Liver (tissue), 9 donors: ENCODE data around the gene FAT1. TPM values are rescaled to one million over a fixed set of nuclear protein-coding genes. Genes with fewer than 3 reads are reported as not detected.

Experiments
- DNase-seq: peaks from one replicate; pipeline ENCODE4 v3.0.0-alpha.2; 2017; ENCODE audit warnings: low spot score
- H3K27ac ChIP-seq, 2 donors: one replicate each; pipeline ENCODE4 v1.7.0; 2013; ENCODE audit warnings: inconsistent platforms in 2 of 2, low read length in 2 of 2, control low read depth in 1 of 2, low read depth in 1 of 2, mild to moderate bottlenecking in 1 of 2
- H3K27me3 ChIP-seq, 4 donors: one replicate each; pipeline versions ENCODE4 v1.6.1 to v1.7.0; 2013; ENCODE audit warnings: low read length in 3 of 4, inconsistent platforms in 1 of 4, mild to moderate bottlenecking in 1 of 4, moderate library complexity in 1 of 4; ENCODE audit not compliant: control insufficient read depth in 4 of 4, insufficient read depth in 4 of 4
- H3K36me3 ChIP-seq, 4 donors: one replicate each; pipeline versions ENCODE4 v1.6.1 to v1.7.0; 2013; ENCODE audit warnings: low read length in 3 of 4, mild to moderate bottlenecking in 3 of 4, low read depth in 1 of 4, moderate library complexity in 1 of 4; ENCODE audit not compliant: control insufficient read depth in 4 of 4, insufficient read depth in 3 of 4
- H3K4me1 ChIP-seq, 4 donors: one replicate each; pipeline versions ENCODE4 v1.6.1 to v1.7.0; 2013; ENCODE audit warnings: low read length in 3 of 4, mild to moderate bottlenecking in 3 of 4, moderate library complexity in 1 of 4; ENCODE audit not compliant: control insufficient read depth in 4 of 4, insufficient read depth in 4 of 4
- H3K4me3 ChIP-seq, 3 donors: one replicate each; pipeline versions ENCODE4 v1.6.1 to v1.7.0; 2013; ENCODE audit warnings: low read length in 3 of 3, control low read depth in 1 of 3, low read depth in 1 of 3, mild to moderate bottlenecking in 1 of 3
- H3K9ac ChIP-seq, 2 donors: one replicate each; pipeline ENCODE4 v1.7.0; 2013; ENCODE audit warnings: low read length in 2 of 2, mild to moderate bottlenecking in 2 of 2, moderate library complexity in 2 of 2, control low read depth in 1 of 2, low read depth in 1 of 2
- H3K9me3 ChIP-seq, 4 donors: one replicate each; pipeline versions ENCODE4 v1.6.1 to v1.7.0; 2013; ENCODE audit warnings: low read length in 3 of 4; ENCODE audit not compliant: control insufficient read depth in 4 of 4
- ATF3 ChIP-seq: IDR thresholded peaks from 2 replicates; pipeline ENCODE4 v1.6.1; 2016; ENCODE audit warnings: antibody characterized with exemption
- CTCF ChIP-seq: fragments of 150-350 bp; IDR thresholded peaks from 2 replicates; pipeline ENCODE4 v1.5.1; 2017; ENCODE audit warnings: improper control_type of control experiment, low read depth, low read length; ENCODE audit not compliant: missing input control
- EGR1 ChIP-seq, 2 donors: IDR thresholded peaks; 2 replicates each; pipeline ENCODE4 v1.6.1; 2016 to 2018; ENCODE audit warnings: antibody characterized with exemption in 2 of 2, low read depth in 2 of 2
- FOXA1 ChIP-seq: IDR thresholded peaks from 2 replicates; pipeline ENCODE4 v1.6.1; 2016; ENCODE audit warnings: antibody characterized with exemption
- FOXA2 ChIP-seq: IDR thresholded peaks from 2 replicates; pipeline ENCODE4 v1.6.1; 2016; ENCODE audit warnings: antibody characterized with exemption
- GABPA ChIP-seq, 2 donors: IDR thresholded peaks in 1 of 2; conservative IDR thresholded peaks in 1 of 2; 2 replicates each; pipeline ENCODE4 v1.6.1; 2016; ENCODE audit warnings: antibody characterized with exemption in 2 of 2, mild to moderate bottlenecking in 1 of 2, moderate library complexity in 1 of 2
- HNF4A ChIP-seq, 2 donors: conservative IDR thresholded peaks; 2 replicates each; pipeline ENCODE4 v1.6.1; 2016; ENCODE audit warnings: antibody characterized with exemption in 2 of 2, mild to moderate bottlenecking in 2 of 2
- JUND ChIP-seq, 2 donors: IDR thresholded peaks; 2 replicates each; pipeline ENCODE4 v1.6.1; 2016; ENCODE audit warnings: antibody characterized with exemption in 2 of 2
- NR2F2 ChIP-seq: IDR thresholded peaks from 2 replicates; pipeline ENCODE4 v1.6.1; 2016; ENCODE audit warnings: antibody characterized with exemption
- RAD21 ChIP-seq, 2 donors: IDR thresholded peaks; 2 replicates each; pipeline ENCODE4 v1.6.1; 2016; ENCODE audit warnings: antibody characterized with exemption in 2 of 2, mild to moderate bottlenecking in 2 of 2
- REST ChIP-seq: IDR thresholded peaks from 2 replicates; pipeline ENCODE4 v1.6.1; 2016; ENCODE audit warnings: antibody characterized with exemption, mild to moderate bottlenecking
- RXRA ChIP-seq, 2 donors: IDR thresholded peaks; 2 replicates each; pipeline ENCODE4 v1.6.1; 2017 to 2018; ENCODE audit warnings: antibody characterized with exemption in 2 of 2, mild to moderate bottlenecking in 1 of 2
- SP1 ChIP-seq: IDR thresholded peaks from 2 replicates; pipeline ENCODE4 v1.6.1; 2018; ENCODE audit warnings: antibody characterized with exemption, mild to moderate bottlenecking
- TAF1 ChIP-seq: conservative IDR thresholded peaks from 2 replicates; pipeline ENCODE4 v1.6.1; 2016; ENCODE audit warnings: antibody characterized with exemption, mild to moderate bottlenecking
- YY1 ChIP-seq: IDR thresholded peaks from 2 replicates; pipeline ENCODE4 v1.6.1; 2016; ENCODE audit warnings: antibody characterized with exemption, mild to moderate bottlenecking
- ZBTB33 ChIP-seq: IDR thresholded peaks from 2 replicates; pipeline ENCODE4 v1.6.1; 2016; ENCODE audit warnings: antibody characterized with exemption
- WGBS: extraction: QIAGEN DNeasy Blood & Tissue Kit; methylation state at CpG from one replicate; pipeline ENCODE4 v1.1.7; 2013; 5-methylcytosine and 5-hydroxymethylcytosine counted together
- polyA plus RNA-seq, 2 donors: library from polyadenylated mRNA; stranded (reverse) in 1 of 2; unstranded in 1 of 2; fragments of 200-250 nt in 1 of 2; fragments of >200 nt in 1 of 2; fragmentation: Nextera tagmentation in 1 of 2; extraction: Ambion mirVana in 1 of 2; gene quantifications; one replicate each; pipeline versions ENCODE4 v1.2.1 to v1.2.3, GENCODE V29; 2013 to 2015
- total RNA-seq, 2 donors: library from RNA; depleted of rRNA; stranded (reverse); fragments of >200 nt; gene quantifications; one replicate each; pipeline ENCODE4 v1.2.3, GENCODE V29; 2014
- TF ChIP-seq, protein P1 (sequence below): IDR thresholded peaks from 2 replicates; pipeline ENCODE4 v1.6.1; 2016; ENCODE audit warnings: antibody characterized with exemption
- donor health status: healthy.
- donor health status: healthy.
- donor health status: healthy.
- donor health status: healthy.
- donor health status: healthy.

The FAT1 gene
- total and polyA plus RNA-seq, 4 donors, result 10.0 to 48.0 (median 30.0) TPM

DNA sequence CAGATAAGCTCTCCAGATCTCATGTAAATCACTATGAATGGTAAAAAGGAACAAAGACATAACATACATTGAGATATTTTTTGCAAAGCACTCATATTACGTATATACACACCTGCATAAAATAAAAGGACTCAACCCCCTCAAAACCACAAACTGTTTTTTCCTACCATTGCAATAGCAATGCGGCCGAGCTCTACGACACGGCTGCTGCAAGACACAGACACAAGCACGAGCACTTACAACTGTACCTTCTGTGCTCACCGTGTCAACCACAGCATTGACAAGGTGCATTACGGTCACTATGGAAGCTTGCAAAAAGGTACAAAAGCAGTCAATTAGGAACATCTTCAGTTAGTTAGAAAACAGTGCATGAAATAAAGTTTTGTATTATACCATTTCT lies 131.2 kb downstream of the FAT1 start:
- TF ChIP-seq EGR1 (IDR thresholded peaks at IDR 0.05; ENCODE audit: low read depth in 2 of 2), result no peak
- no peak for TF ChIP-seq JUND (IDR thresholded peaks at IDR 0.05)
- TF ChIP-seq TAF1, result no peak
- TF ChIP-seq RAD21 (IDR thresholded peaks at IDR 0.05), result no peak
- no peak for TF ChIP-seq CTCF
- TF ChIP-seq FOXA1, result no peak
- no peak for TF ChIP-seq NR2F2
- no peak for TF ChIP-seq FOXA2
- TF ChIP-seq ZBTB33, result no peak
- TF ChIP-seq SP1, result no peak
- TF ChIP-seq HNF4A (conservative IDR thresholded peaks at IDR 0.05), result no peak
- H3K9me3 ChIP-seq, result no peaks in the 10 kb centered on the region
- DNase-seq, result no peak
- H3K27me3 ChIP-seq, result no peaks in the 10 kb centered on the region
- no peak overlapping the region for H3K4me3 ChIP-seq
- WGBS, result 96% methylated on average over 8 of the region's 8 CpGs
- no peaks in the 10 kb centered on the region for H3K4me1 ChIP-seq
- H3K36me3 ChIP-seq, result peaks cover 0 to 15% (median 6%) of the 10 kb centered on the region in 4 donors
- no peak overlapping the region for H3K9ac ChIP-seq
- no peak overlapping the region for H3K27ac ChIP-seq

DNA sequence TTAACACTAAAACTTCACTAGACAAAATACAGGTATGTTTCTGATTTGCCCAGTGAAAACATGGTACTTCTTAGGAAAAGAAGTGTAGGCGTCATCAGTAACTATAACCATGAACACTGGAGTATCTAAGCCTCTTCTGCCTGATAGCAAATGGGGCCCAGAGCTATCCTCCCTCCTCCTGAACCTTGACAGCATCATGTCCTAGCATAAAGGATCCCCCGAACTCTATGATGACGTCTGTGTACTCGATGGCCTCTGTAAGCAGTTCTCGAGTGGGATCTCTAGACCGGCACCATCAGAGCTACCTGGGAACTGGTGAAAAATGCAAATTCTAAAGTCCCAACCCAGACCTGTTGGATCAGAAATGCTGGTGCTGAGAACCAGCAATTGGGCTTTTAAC lies 132.0 kb downstream of the FAT1 start:
- Histone ChIP-seq H3K27ac (no peak overlapping the region), H3K4me1 (no peaks in the 10 kb centered on the region), H3K9ac (no peak overlapping the region), H3K36me3 (peaks cover 0 to 14% (median 4%) of the 10 kb centered on the region in 4 donors), H3K4me3 (no peak overlapping the region), H3K9me3 (no peaks in the 10 kb centered on the region), H3K27me3 (no peaks in the 10 kb centered on the region)
- TF ChIP-seq RXRA (IDR thresholded peaks at IDR 0.05) (no peak), SP1 (no peak), FOXA2 (no peak), RAD21 (IDR thresholded peaks at IDR 0.05) (no peak), HNF4A (conservative IDR thresholded peaks at IDR 0.05) (no peak), ATF3 (no peak), YY1 (no peak)
- 94% methylated on average over 6 of the region's 6 CpGs for WGBS
- no peak for DNase-seq

DNA sequence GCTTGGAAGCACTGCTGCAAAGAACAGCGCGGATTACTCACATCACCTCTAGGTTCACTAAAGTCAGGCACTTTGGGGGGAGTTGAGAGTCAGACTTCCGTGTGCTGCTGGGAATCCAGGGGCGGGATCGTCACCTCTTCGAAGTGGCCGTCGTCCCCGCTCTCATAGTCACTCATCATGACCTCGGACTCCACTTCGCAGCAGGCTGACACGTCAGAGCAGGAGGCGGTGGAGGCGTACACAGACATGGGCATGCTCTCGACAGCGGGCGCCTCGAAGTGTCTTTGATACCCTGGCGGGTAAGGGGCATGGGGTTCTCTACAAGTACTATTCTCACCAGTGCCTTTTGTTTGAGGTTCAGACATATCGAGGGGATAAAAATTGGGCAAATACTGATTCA lies 135.2 kb downstream of the FAT1 start:
- peaks cover 0 to 8% (median under 1%) of the 10 kb centered on the region in 4 donors for H3K36me3 ChIP-seq
- no peak for DNase-seq
- H3K9ac ChIP-seq, result no peak overlapping the region
- no peaks in the 10 kb centered on the region for H3K27me3 ChIP-seq
- no peak overlapping the region for H3K4me3 ChIP-seq
- H3K27ac ChIP-seq, result no peak overlapping the region
- 96% methylated on average over 20 of the region's 20 CpGs for WGBS
- H3K4me1 ChIP-seq, result no peaks in the 10 kb centered on the region
- H3K9me3 ChIP-seq, result no peaks in the 10 kb centered on the region
- TF ChIP-seq HNF4A (conservative IDR thresholded peaks at IDR 0.05) (no peak), FOXA2 (no peak), GABPA (IDR thresholded peaks at IDR 0.05 in 1 of 2, conservative IDR thresholded peaks at IDR 0.05 in 1 of 2) (no peak), EGR1 (IDR thresholded peaks at IDR 0.05; ENCODE audit: low read depth in 2 of 2) (no peak), CTCF (no peak), SP1 (no peak), YY1 (no peak), RXRA (IDR thresholded peaks at IDR 0.05) (no peak), REST (no peak)
- TF ChIP-seq, protein P1, sequence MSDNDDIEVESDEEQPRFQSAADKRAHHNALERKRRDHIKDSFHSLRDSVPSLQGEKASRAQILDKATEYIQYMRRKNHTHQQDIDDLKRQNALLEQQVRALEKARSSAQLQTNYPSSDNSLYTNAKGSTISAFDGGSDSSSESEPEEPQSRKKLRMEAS, result no peak
